Thoracic aorta (tissue), 2 donors: Measurements from ENCODE around the gene ANO1. TPM values are rescaled to one million over a fixed set of nuclear protein-coding genes. Genes with fewer than 3 reads are reported as not detected.

Experiments used
- ATAC-seq: fragments of 150-250 bp; one replicate; pipeline ENCODE4 v1.8.0; 2017; ENCODE audit warnings: low read depth; ENCODE audit not compliant: insufficient number of reproducible peaks, low FRiP score
- DNase-seq: peaks from one replicate; pipeline ENCODE4 v3.0.0-alpha.2; 2020; ENCODE audit warnings: low spot score
- H3K27ac ChIP-seq, 2 donors: fragments of 200-600 bp; sonication (generic); 1 replicate in 1 of 2; 2 replicates in 1 of 2; pipeline ENCODE4 v1.5.1; 2016; ENCODE audit warnings: mild to moderate bottlenecking in 2 of 2, moderate library complexity in 2 of 2
- H3K27me3 ChIP-seq: fragments of 200-600 bp; sonication (generic); replicated peaks from 2 replicates; pipeline ENCODE4 v1.6.0; 2016; ENCODE audit warnings: mild to moderate bottlenecking; ENCODE audit not compliant: insufficient read depth
- H3K36me3 ChIP-seq: fragments of 200-600 bp; sonication (generic); one replicate; pipeline ENCODE4 v1.5.1; 2016
- H3K4me1 ChIP-seq, 2 donors: fragments of 200-600 bp; sonication (generic); 1 replicate in 1 of 2; 2 replicates in 1 of 2; pipeline versions ENCODE4 v1.5.1 to v1.6.0; 2016; ENCODE audit warnings: low read depth in 2 of 2, mild to moderate bottlenecking in 1 of 2; ENCODE audit not compliant: control insufficient read depth in 1 of 2
- H3K4me3 ChIP-seq: fragments of 200-600 bp; sonication (generic); 2 replicates; pipeline ENCODE4 v1.5.1; 2016; ENCODE audit warnings: mild to moderate bottlenecking
- H3K9me3 ChIP-seq: fragments of 200-600 bp; sonication (generic); 2 replicates; pipeline ENCODE4 v1.5.1; 2016
- total RNA-seq, 2 donors: library from RNA; depleted of rRNA; stranded (reverse); fragments of >200 nt; gene quantifications; one replicate each; pipeline versions ENCODE4 v1.1.0 to v1.2.3, GENCODE V29; 2016
- TF ChIP-seq, protein P1 (sequence below): fragments of 200-600 bp; sonication (generic); IDR thresholded peaks from one replicate; pipeline ENCODE4 v1.5.1; 2019; ENCODE audit warnings: antibody characterized with exemption

The ANO1 gene
- total RNA-seq, 2 donors from 2014 or later, result 122 to 161 TPM

DNA sequence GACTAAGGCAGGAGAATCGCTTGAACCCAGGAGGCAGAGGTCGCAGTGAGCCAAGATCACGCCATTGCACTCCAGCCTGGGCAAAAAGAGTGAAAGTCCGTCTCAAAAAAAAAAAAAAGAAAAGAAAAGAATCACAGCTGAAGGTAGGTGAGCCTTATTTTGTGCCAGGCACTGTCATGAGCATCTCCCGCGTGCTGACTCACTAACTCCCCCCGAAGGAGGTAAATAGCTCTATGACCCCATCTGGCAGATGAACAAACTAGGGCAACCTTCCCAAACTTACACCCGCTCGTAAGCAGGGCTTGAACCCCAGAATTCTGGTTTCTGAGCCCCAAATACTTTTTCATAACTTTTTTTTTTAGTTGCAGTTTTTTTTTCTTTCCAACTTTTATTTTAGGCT is 60.3 kb downstream of the ANO1 start:
- no peaks in the 10 kb centered on the region for H3K27me3 ChIP-seq
- DNase-seq (no peak), ATAC-seq (no peak)
- peaks cover 14 to 45% of the 10 kb centered on the region in 2 donors for H3K4me1 ChIP-seq
- no peaks in the 10 kb centered on the region for H3K9me3 ChIP-seq
- no peak overlapping the region for H3K4me3 ChIP-seq
- no peak overlapping the region for H3K27ac ChIP-seq
- TF ChIP-seq, protein P1, sequence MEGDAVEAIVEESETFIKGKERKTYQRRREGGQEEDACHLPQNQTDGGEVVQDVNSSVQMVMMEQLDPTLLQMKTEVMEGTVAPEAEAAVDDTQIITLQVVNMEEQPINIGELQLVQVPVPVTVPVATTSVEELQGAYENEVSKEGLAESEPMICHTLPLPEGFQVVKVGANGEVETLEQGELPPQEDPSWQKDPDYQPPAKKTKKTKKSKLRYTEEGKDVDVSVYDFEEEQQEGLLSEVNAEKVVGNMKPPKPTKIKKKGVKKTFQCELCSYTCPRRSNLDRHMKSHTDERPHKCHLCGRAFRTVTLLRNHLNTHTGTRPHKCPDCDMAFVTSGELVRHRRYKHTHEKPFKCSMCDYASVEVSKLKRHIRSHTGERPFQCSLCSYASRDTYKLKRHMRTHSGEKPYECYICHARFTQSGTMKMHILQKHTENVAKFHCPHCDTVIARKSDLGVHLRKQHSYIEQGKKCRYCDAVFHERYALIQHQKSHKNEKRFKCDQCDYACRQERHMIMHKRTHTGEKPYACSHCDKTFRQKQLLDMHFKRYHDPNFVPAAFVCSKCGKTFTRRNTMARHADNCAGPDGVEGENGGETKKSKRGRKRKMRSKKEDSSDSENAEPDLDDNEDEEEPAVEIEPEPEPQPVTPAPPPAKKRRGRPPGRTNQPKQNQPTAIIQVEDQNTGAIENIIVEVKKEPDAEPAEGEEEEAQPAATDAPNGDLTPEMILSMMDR, result no peak
- H3K36me3 ChIP-seq, result peaks cover 38% of the 10 kb centered on the region

DNA sequence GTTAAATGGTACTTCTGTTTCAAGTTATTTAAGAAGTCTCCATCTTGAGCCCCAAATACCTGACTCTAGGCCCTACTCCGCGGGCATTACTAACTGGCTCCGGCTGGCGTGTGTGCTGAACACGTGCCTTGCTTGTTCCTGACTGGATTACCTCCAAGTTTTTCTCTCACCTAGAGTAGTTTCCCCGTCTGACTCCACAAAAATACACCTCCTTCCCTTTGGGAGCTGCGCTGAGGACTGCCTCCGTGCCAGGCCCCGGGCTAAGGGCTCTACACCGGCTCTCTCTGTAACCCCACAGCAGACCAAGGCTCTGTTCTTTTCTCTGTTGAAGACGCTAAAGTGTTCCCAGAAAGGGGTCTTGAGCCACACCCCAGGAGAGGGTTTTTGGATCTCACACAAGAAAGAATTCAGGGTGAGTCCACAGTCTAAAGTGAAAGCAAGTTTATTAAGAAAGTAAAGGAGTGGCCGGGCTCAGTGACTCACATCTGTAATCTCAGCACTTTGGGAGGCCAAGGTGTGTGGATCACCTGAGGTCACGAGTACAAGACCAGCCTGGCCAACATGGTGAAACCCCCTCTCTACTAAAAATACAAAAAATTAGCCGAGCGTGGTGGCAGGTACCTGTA is 61.8 kb downstream of the ANO1 start:
- DNase-seq (no peak), ATAC-seq (no peak)
- H3K9me3 ChIP-seq, result no peaks in the 10 kb centered on the region
- H3K4me3 ChIP-seq, result no peak overlapping the region
- peaks cover 33% of the 10 kb centered on the region for H3K36me3 ChIP-seq
- H3K4me1 ChIP-seq, result peaks cover 7 to 34% of the 10 kb centered on the region in 2 donors
- TF ChIP-seq, protein P1, result no peak
- no peak overlapping the region for H3K27ac ChIP-seq
- H3K27me3 ChIP-seq, result no peaks in the 10 kb centered on the region

DNA sequence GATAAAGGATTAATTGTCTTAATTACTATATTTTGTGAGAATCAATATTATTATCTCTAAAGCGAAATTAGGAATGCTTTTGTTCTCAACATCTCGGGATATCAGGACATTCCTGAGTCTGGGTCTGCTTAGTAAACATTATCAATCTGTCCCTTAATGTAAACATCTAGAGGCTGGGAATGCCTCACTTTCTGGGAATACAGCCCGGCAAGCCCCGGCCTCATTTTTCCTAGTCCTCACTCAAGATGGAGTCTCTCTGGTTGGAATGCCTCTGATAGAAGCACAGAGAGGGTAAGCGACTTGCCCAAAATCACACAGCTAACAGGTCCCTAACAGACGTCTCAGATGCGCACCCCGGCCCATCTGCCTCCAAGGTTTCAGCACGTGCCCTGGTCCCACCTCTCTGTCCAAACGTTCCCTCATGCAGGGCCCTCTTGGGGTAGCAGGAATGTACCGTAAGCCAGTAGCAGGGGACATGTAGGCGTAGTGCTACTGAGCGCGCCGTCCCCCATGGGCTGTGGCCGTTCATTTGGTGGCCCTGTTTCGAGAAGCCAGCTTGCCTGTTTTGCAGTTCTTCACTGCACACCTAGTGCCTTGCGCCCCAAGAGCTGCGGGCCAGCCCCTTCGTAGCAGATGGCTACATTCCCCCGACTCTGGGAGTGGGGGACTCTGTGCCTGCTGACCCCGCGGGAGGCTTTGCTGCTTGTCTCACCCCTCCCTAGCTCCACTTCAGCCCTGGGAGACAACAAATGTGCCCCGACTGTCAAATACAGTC is 62.8 kb downstream of the ANO1 start:
- H3K27me3 ChIP-seq, result no peaks in the 10 kb centered on the region
- ATAC-seq (no peak), DNase-seq (no peak)
- TF ChIP-seq, protein P1, result no peak
- H3K4me3 ChIP-seq, result no peak overlapping the region
- H3K36me3 ChIP-seq, result peaks cover 39% of the 10 kb centered on the region
- H3K4me1 ChIP-seq, result peaks cover 6 to 24% of the 10 kb centered on the region in 2 donors
- peak overlapping the region; percentile 56 to 59 for H3K27ac ChIP-seq
- H3K9me3 ChIP-seq, result no peaks in the 10 kb centered on the region

DNA sequence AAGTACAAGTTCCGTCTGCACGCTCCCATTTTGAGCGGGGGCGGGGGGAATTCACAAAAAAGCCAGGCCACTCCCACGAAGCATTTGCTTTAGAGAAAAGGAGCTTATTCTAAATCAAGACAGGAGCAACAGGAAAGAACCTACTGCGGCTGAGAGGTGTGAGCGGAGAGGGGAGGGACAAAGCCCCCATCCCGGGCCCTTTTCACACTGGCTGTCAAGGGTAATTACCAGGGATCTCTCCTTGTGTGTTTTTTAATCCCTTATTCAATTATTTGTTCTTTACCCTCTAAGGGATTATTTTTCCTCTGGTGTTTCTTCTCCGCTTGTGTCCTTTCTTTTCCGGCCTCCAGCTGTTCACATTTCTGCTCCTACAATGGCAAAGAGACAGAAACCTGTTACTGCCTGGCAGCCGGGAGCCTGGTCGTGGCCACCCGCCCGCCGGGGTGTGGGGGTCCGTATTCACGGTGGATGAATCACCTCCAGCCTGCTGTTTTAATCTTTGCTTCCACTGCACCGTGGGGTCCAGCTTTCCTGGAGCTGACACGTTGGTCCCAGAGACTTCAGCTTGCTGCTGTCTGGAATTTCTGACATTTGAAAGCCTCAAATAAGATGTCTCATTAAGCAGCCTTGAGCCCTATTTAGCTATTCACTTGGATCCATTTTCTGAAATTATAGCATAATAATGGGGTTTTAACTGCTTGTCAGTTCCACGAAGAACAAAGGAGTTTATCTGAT is 63.5 kb downstream of the ANO1 start:
- DNase-seq, result no peak
- peak overlapping the region; percentile 26 for H3K4me3 ChIP-seq

More for the DNA sequence above, 63.5 kb downstream of the ANO1 start:
- ATAC-seq, result no peak
- no peaks in the 10 kb centered on the region for H3K9me3 ChIP-seq
- peaks cover 37% of the 10 kb centered on the region for H3K36me3 ChIP-seq
- TF ChIP-seq, protein P1, result no peak
- peak overlapping the region; percentile 56 to 59 for H3K27ac ChIP-seq
- H3K27me3 ChIP-seq, result no peaks in the 10 kb centered on the region
- peaks cover 6 to 20% of the 10 kb centered on the region in 2 donors for H3K4me1 ChIP-seq
